NCI-H345 treated with DMSO at 0.1 percent for 48 hours (cell line): Measurements from ENCODE around the gene SCAMP3.
"Not testable (repeated sequence)": the region's sequence is repeated elsewhere in the genome, so short reads cannot be mapped to it uniquely, and the experiment has no call there.

Experiments used
- DNase-seq: peaks from one replicate; lab custom pipeline; 2025; ENCODE audit not compliant: unreplicated experiment; lab: John Stamatoyannopoulos, UW

SCAMP3 gene

GRCh38 chr1:155255243-155256007 lies 6.7 kb downstream of the SCAMP3 start, which contains the start of gene ENTREP3:
TSS of gene ENTREP3 (minus strand) at chr1:155255483. CDS start at chr1:155254877, 606 bp downstream.
- peak; percentile 93 for DNase-seq

GRCh38 chr1:155254714-155255242 lies 7.4 kb downstream of the SCAMP3 start:
- DNase-seq = no peak

- no peak for DNase-seq
These were observed 7.9 kb downstream of the SCAMP3 start for GRCh38 chr1:155254228-155254713.

GRCh38 chr1:155253797-155254196 lies 8.4 kb downstream of the SCAMP3 start:
- DNase-seq = no peak

GRCh38 chr1:155253208-155253607 lies 9.0 kb downstream of the SCAMP3 start:
- DNase-seq = no peak

- DNase-seq = no peak
These were observed 10.6 kb downstream of the SCAMP3 start for GRCh38 chr1:155251566-155251965.

GRCh38 chr1:155250633-155251449 lies 11.3 kb downstream of the SCAMP3 start:
- DNase-seq = peak; percentile 99

- no peak for DNase-seq
These were observed 11.9 kb downstream of the SCAMP3 start for GRCh38 chr1:155250246-155250632.

- DNase-seq = no peak
These were observed 14.2 kb downstream of the SCAMP3 start for GRCh38 chr1:155247667-155248553.

- not testable (repeated sequence) for DNase-seq
These were observed 15.4 kb downstream of the SCAMP3 start for GRCh38 chr1:155246796-155247195.

GRCh38 chr1:155245163-155245524 lies 17.0 kb downstream of the SCAMP3 start:
- no peak for DNase-seq

- DNase-seq = peak; percentile 100
These were observed 17.6 kb downstream of the SCAMP3 start for GRCh38 chr1:155244368-155245162.

- DNase-seq = no peak
These were observed 19.3 kb downstream of the SCAMP3 start for GRCh38 chr1:155242805-155243358.

- DNase-seq = no peak
These were observed 20.3 kb downstream of the SCAMP3 start for GRCh38 chr1:155241841-155242264.

GRCh38 chr1:155241069-155241679 lies 21.0 kb downstream of the SCAMP3 start:
- peak; percentile 95 for DNase-seq

- DNase-seq = no peak
These were observed 25.7 kb downstream of the SCAMP3 start for GRCh38 chr1:155236451-155236850.

- DNase-seq = not testable (repeated sequence)
These were observed 26.8 kb downstream of the SCAMP3 start for GRCh38 chr1:155235375-155235774.

- not testable (repeated sequence) for DNase-seq
These were observed 28.7 kb downstream of the SCAMP3 start for GRCh38 chr1:155233502-155233901.
